Neural cell (in vitro differentiated cells): Measurements from ENCODE around the gene SDC4.

Source experiments
- EP300 ChIP-seq: fragments of 450-650 bp; conservative IDR thresholded peaks from 2 replicates; pipeline ENCODE4 v1.6.1; 2014; ENCODE audit warnings: antibody characterized with exemption, mild to moderate bottlenecking, moderate library complexity; ENCODE audit not compliant: poor library complexity, severe bottlenecking
- EZH2 ChIP-seq: fragments of 200-600, 300-800 bp; shearing (Covaris generic), sonication (generic); IDR thresholded peaks from 2 replicates; pipeline ENCODE4 v1.6.1; 2014; ENCODE audit warnings: antibody characterized with exemption, low read length, borderline replicate concordance, mild to moderate bottlenecking; ENCODE audit not compliant: insufficient read depth, poor library complexity, severe bottlenecking
- MXI1 ChIP-seq: fragments of 450-650 bp; conservative IDR thresholded peaks from 2 replicates; pipeline ENCODE4 v1.6.1; 2014; ENCODE audit warnings: antibody characterized with exemption, mild to moderate bottlenecking; ENCODE audit not compliant: poor library complexity, severe bottlenecking
- SMC3 ChIP-seq: fragments of 450-650 bp; conservative IDR thresholded peaks from 2 replicates; pipeline ENCODE4 v1.6.1; 2014; ENCODE audit warnings: antibody characterized with exemption, mild to moderate bottlenecking, moderate library complexity; ENCODE audit not compliant: poor library complexity
- TF ChIP-seq, protein P1 (sequence below): fragments of 450-650 bp; IDR thresholded peaks from 2 replicates; pipeline ENCODE4 v1.5.1; 2014; ENCODE audit warnings: antibody characterized with exemption, mild to moderate bottlenecking, moderate library complexity; ENCODE audit not compliant: poor library complexity, severe bottlenecking

DNA sequence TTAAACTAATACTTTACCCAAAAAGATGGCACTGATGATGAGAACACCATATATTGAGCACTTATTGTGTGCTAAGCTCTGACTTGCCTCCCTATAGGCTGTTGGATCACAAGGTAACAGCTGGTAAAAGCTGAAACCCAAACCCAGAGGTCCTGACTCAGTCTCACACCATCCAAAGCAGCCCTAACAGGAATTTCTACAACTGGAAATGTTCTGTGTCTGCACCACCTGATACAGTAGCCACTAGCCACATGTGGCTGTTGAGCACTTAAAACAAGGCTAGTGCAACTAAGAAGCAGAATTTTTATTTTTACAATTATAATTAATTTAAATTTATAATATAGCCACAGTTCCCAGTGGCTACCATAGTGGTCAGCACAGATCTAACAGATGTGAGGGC lies 24.5 kb downstream of the SDC4 start:
- TF ChIP-seq, protein P1, sequence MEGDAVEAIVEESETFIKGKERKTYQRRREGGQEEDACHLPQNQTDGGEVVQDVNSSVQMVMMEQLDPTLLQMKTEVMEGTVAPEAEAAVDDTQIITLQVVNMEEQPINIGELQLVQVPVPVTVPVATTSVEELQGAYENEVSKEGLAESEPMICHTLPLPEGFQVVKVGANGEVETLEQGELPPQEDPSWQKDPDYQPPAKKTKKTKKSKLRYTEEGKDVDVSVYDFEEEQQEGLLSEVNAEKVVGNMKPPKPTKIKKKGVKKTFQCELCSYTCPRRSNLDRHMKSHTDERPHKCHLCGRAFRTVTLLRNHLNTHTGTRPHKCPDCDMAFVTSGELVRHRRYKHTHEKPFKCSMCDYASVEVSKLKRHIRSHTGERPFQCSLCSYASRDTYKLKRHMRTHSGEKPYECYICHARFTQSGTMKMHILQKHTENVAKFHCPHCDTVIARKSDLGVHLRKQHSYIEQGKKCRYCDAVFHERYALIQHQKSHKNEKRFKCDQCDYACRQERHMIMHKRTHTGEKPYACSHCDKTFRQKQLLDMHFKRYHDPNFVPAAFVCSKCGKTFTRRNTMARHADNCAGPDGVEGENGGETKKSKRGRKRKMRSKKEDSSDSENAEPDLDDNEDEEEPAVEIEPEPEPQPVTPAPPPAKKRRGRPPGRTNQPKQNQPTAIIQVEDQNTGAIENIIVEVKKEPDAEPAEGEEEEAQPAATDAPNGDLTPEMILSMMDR, result no peak
- no peak for TF ChIP-seq MXI1
- TF ChIP-seq EZH2, result no peak
- TF ChIP-seq SMC3, result no peak
- no peak for TF ChIP-seq EP300
